ENCODE measurements around the gene RNF150.

- TF ChIP-seq MXI1 (IDR thresholded peaks at IDR 0.05; ENCODE audit: borderline replicate concordance, low read depth, low read length) (no peak), POLR2A (IDR thresholded peaks at IDR 0.05; ENCODE audit: low read depth, low read length) (no peak), CTCF (conservative IDR thresholded peaks at IDR 0.05; ENCODE audit: low read depth, low read length) (no peak), CHD1 (IDR thresholded peaks at IDR 0.05; ENCODE audit: low read depth, low read length) (no peak), MAZ (IDR thresholded peaks at IDR 0.05; ENCODE audit: borderline replicate concordance, low read depth, low read length) (no peak), CEBPB (IDR thresholded peaks at IDR 0.05; ENCODE audit: low read depth, low read length) (no peak)
These were observed 320.4 kb downstream of the RNF150 start for GRCh38 chr4:140812916-140813315.
